A549 treated with RU486 at 1 μM for 4 hours (cell line): ENCODE measurements around the gene SPPL3. TPM values are rescaled to one million over a fixed set of nuclear protein-coding genes. Genes with fewer than 3 reads are reported as not detected.

Experiments used
- total RNA-seq: library from RNA; stranded (reverse); fragments of 200-300 nt; extraction: Qiagen RNA extraction; gene quantifications from 5 replicates; pipeline ENCODE4 v1.2.3, GENCODE V29; 2022; ENCODE audit warnings: low read depth

Gene SPPL3, protein sequence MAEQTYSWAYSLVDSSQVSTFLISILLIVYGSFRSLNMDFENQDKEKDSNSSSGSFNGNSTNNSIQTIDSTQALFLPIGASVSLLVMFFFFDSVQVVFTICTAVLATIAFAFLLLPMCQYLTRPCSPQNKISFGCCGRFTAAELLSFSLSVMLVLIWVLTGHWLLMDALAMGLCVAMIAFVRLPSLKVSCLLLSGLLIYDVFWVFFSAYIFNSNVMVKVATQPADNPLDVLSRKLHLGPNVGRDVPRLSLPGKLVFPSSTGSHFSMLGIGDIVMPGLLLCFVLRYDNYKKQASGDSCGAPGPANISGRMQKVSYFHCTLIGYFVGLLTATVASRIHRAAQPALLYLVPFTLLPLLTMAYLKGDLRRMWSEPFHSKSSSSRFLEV
- total RNA-seq = 34.8 to 53.5 TPM (median 48.4 TPM) in 5 replicates

DNA sequence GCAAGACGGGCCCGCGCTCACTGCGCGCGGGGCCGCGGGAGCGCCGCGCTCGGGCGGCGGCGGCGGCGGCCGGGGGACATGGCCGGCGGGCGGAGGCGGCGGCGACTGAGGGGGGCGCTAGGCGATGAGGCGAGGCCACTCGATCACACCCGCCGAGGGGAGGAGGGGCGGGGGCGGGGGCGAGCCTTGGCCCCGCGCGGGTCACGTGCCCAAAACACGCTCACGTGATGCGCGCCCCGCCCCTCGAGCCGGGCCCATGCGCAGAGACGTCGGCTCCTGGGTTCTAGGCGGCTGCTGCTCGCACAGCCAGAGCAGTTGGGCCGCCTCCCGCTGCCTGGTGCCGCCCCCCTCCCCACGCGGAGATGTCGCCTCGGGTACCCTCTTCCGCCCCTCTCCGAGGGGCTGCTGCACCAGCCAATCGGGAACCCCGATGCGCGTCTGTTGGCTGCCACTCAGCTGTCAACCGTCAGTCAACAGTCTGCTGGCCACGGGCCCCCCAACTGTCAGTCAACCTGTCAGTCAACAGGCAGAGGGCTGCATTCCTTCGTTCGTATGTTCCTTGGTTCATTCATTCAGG is at the start of gene SPPL3:
Gene SPPL3, minus strand, starts transcription at position 162 of the 577 bp plus-strand sequence. CDS start 491 bp downstream, outside the sequence.

DNA sequence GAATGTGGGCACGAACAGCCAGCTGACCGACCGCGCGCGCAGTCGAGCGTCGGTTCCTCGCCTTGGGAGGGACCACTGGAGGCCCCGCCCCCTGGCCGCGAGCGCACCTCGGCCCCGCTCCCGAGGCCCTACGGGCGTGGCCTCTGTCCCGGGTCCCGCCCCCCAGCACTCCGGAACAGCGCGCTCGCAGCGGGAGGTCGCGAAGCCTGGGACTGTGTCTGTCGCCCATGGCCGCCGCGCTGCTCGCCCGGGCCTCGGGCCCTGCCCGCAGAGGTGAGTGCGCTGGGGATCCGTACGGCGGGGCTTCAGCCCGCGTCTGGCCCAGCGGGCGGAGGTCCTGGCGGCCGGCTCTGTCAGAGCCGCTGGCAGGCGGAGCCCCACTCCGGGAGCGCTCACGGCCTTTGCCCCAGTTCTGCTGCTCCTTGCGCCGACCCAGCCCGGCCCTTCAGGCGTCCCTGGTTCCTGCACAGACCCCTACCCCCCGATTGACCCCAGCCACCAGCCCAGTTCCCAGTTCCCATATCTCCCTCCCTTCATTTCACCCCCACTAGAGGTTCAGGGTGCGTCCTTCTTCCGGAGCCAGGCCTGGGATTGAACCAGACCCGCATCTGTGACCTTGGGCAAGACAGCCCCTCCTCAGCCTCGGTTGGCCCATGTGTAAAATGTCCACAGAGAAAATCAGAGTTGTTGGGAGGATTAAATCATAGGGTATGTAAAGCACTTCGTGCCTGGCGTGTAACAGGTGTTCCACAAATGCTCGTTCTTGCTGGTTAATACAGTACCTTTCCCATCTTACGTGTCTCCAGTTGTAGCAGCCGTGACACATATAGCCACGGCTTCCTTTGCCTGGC is 178.3 kb downstream of the SPPL3 start, which contains the start of gene ACADS:
Gene ACADS, plus strand, starts transcription at position 168 of the 851 bp plus-strand sequence. Its CDS starts 60 bp downstream, at position 228.

Other genes with a start within 250 kb of the SPPL3 start
- 70.0 to 100 TPM (median 96.2 TPM) in 5 replicates for gene MLEC, start 217.2 kb downstream of the SPPL3 start, total RNA-seq
- gene UNC119B, start 193.9 kb downstream of the SPPL3 start, total RNA-seq = 21.9 to 30.7 TPM (median 26.6 TPM) in 5 replicates
- gene ACADS, start 178.5 kb downstream of the SPPL3 start, total RNA-seq = 8.2 to 12.9 TPM (median 10.9 TPM) in 5 replicates
- 3.7 to 7.0 TPM (median 6.1 TPM) in 5 replicates for gene HNF1A, start 74.2 kb upstream of the SPPL3 start, total RNA-seq
- gene C12orf43, start 112.1 kb upstream of the SPPL3 start, total RNA-seq = 24.7 to 27.0 TPM (median 25.1 TPM) in 5 replicates
- gene OASL, start 134.9 kb upstream of the SPPL3 start, total RNA-seq = 4.8 to 7.3 TPM (median 6.1 TPM) in 5 replicates
- gene P2RX7, start 228.5 kb upstream of the SPPL3 start, total RNA-seq = not detected in 5 replicates